OCI-LY7 (cell line): ENCODE measurements around the gene KRT86. TPM values are rescaled to one million over a fixed set of nuclear protein-coding genes. Genes with fewer than 3 reads are reported as not detected.

Experiments
- BruUV-seq: library from RNA; stranded (reverse); fragments of 400-500 nt; replicated peaks from 2 replicates; lab custom pipeline; 2021; lab: Mats Ljungman, UMichigan
- CTCF ChIA-PET: fragments of 300-600 bp; sonication (Branson Sonifier 250); formaldehyde crosslinking; loops from one replicate; lab custom pipeline; 2022; ENCODE audit warnings: antibody characterized with exemption; ENCODE audit not compliant: unreplicated experiment; lab: Charles Lee
- POLR2A ChIA-PET: fragments of 300-600 bp; sonication (Branson Sonifier 250); formaldehyde crosslinking; loops from one replicate; lab custom pipeline; 2022; ENCODE audit warnings: antibody characterized with exemption; lab: Charles Lee
- DNase-seq: peaks from one replicate; pipeline ENCODE4 v3.0.0-alpha.2; 2015; ENCODE audit warnings: low spot score
- H2AFZ ChIP-seq: fragments of 200-600 bp; sonication (generic), shearing (Covaris generic); 2 replicates; pipeline ENCODE4 v1.6.1; 2014; ENCODE audit warnings: mild to moderate bottlenecking, antibody characterized with exemption, low read length, moderate library complexity
- H3K27ac ChIP-seq: fragments of 200-600 bp; sonication (generic); 2 replicates; pipeline ENCODE4 v1.5.1; 2014; ENCODE audit warnings: mixed run types, low read depth, mild to moderate bottlenecking, moderate library complexity, low read length, inconsistent platforms; ENCODE audit not compliant: poor library complexity, severe bottlenecking
- H3K36me3 ChIP-seq: fragments of 200-600 bp; sonication (generic); 2 replicates; pipeline ENCODE4 v1.6.1; 2014; ENCODE audit warnings: mild to moderate bottlenecking, antibody characterized with exemption, low read length, moderate library complexity, mixed read lengths; ENCODE audit not compliant: insufficient read depth
- H3K4me1 ChIP-seq: fragments of 200-600 bp; sonication (generic); 2 replicates; pipeline ENCODE4 v1.5.1; 2014; ENCODE audit warnings: mild to moderate bottlenecking, low read length; ENCODE audit not compliant: insufficient read depth, poor library complexity, severe bottlenecking
- H3K4me2 ChIP-seq: fragments of 200-600 bp; sonication (generic); 2 replicates; pipeline ENCODE4 v1.6.1; 2014; ENCODE audit warnings: mild to moderate bottlenecking, low read length
- H3K4me3 ChIP-seq: fragments of 200-600 bp; sonication (generic); 2 replicates; pipeline ENCODE4 v1.5.1; 2014; ENCODE audit warnings: mild to moderate bottlenecking, low read depth, low read length; ENCODE audit not compliant: poor library complexity, severe bottlenecking
- H3K79me2 ChIP-seq: fragments of 200-600 bp; sonication (generic); 2 replicates; pipeline ENCODE4 v1.6.1; 2016; ENCODE audit warnings: low read depth, mild to moderate bottlenecking, low read length, moderate library complexity, mixed read lengths; ENCODE audit not compliant: insufficient read depth
- H3K9me2 ChIP-seq: fragments of 200-600 bp; sonication (generic); 2 replicates; pipeline ENCODE4 v1.6.1; 2016; ENCODE audit warnings: mild to moderate bottlenecking, low read length, mixed read lengths; ENCODE audit not compliant: insufficient read depth
- H3K9me3 ChIP-seq: fragments of 200-600 bp; sonication (generic); 2 replicates; pipeline ENCODE4 v1.6.1; 2014; ENCODE audit warnings: mild to moderate bottlenecking, mixed run types, low read length, mixed read lengths
- H4K20me1 ChIP-seq: fragments of 200-600 bp; sonication (generic); 2 replicates; pipeline ENCODE4 v1.6.1; 2014; ENCODE audit warnings: mild to moderate bottlenecking, antibody characterized with exemption, low read length, moderate library complexity, mixed read lengths; ENCODE audit not compliant: insufficient read depth
- EZH2phosphoT487 ChIP-seq: fragments of 200-600 bp; sonication (generic); IDR thresholded peaks from 2 replicates; pipeline ENCODE4 v1.6.1; 2018; ENCODE audit warnings: low read depth, borderline replicate concordance, mild to moderate bottlenecking, mixed run types, antibody characterized with exemption, low read length, moderate library complexity, mixed read lengths
- intact Hi-C: fragments of 100-400 bp; cut with micrococcal nuclease; formaldehyde crosslinking; loops from one replicate; pipeline ENCODE4 v1.10.0; 2022; ENCODE audit not compliant: unreplicated experiment
- total RNA-seq, 2 experiments: library from RNA; depleted of rRNA in 1 of 2; stranded (reverse); fragments of >200 nt in 1 of 2; shearing (Covaris generic) in 1 of 2; gene quantifications; 2 replicates each; pipeline ENCODE4 v1.2.3, GENCODE V29; 2014 to 2022
- TF ChIP-seq, protein P1 (sequence below): fragments of 200-600 bp; sonication (generic); conservative IDR thresholded peaks from 2 replicates; pipeline ENCODE4 v1.5.1; 2014; ENCODE audit warnings: mild to moderate bottlenecking, antibody characterized with exemption, low read length, moderate library complexity, mixed read lengths

KRT86 gene
- total RNA-seq, 2 experiments from 2014 or later, result not detected

- Histone ChIP-seq H3K9me2 (no peaks in the 10 kb centered on the region), H3K4me3 (no peak overlapping the region), H3K27ac (no peak overlapping the region), H3K36me3 (no peaks in the 10 kb centered on the region), H4K20me1 (no peaks in the 10 kb centered on the region; the same call in 1 of the 2 replicates), H3K4me2 (no peak overlapping the region), H3K79me2 (no peaks in the 10 kb centered on the region), H2AFZ (no peak overlapping the region), H3K9me3 (no peaks in the 10 kb centered on the region), H3K4me1 (no peaks in the 10 kb centered on the region)
- ChIA-PET POLR2A (interaction anchor here (0.6 kb wide), 1 partner anchor 70 kb away, joined by 3 read pairs; no protein-coding TSS in a partner anchor), CTCF (no interaction called here)
- DNase-seq, result no peak
- TF ChIP-seq EZH2phosphoT487, result no peak
- TF ChIP-seq, protein P1, sequence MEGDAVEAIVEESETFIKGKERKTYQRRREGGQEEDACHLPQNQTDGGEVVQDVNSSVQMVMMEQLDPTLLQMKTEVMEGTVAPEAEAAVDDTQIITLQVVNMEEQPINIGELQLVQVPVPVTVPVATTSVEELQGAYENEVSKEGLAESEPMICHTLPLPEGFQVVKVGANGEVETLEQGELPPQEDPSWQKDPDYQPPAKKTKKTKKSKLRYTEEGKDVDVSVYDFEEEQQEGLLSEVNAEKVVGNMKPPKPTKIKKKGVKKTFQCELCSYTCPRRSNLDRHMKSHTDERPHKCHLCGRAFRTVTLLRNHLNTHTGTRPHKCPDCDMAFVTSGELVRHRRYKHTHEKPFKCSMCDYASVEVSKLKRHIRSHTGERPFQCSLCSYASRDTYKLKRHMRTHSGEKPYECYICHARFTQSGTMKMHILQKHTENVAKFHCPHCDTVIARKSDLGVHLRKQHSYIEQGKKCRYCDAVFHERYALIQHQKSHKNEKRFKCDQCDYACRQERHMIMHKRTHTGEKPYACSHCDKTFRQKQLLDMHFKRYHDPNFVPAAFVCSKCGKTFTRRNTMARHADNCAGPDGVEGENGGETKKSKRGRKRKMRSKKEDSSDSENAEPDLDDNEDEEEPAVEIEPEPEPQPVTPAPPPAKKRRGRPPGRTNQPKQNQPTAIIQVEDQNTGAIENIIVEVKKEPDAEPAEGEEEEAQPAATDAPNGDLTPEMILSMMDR, result no peak
- no TSS peak for BruUV-seq
- intact Hi-C loops, result no loop called here
Observed at GRCh38 chr12:52248541-52249461, 25.6 kb upstream of the KRT86 start.

- Histone ChIP-seq H3K4me1 (no peaks in the 10 kb centered on the region), H3K36me3 (no peaks in the 10 kb centered on the region), H3K9me2 (no peaks in the 10 kb centered on the region), H3K79me2 (no peaks in the 10 kb centered on the region), H3K27ac (no peak overlapping the region), H3K4me3 (no peak overlapping the region), H4K20me1 (no peaks in the 10 kb centered on the region; the same call in 1 of the 2 replicates), H3K9me3 (no peaks in the 10 kb centered on the region), H3K4me2 (no peak overlapping the region), H2AFZ (no peak overlapping the region)
- DNase-seq, result no peak
- intact Hi-C loops, result no loop called here
- ChIA-PET POLR2A (no interaction called here), CTCF (no interaction called here)
- BruUV-seq, result no TSS peak
- TF ChIP-seq EZH2phosphoT487, result no peak
Observed at GRCh38 chr12:52249511-52250047, 24.9 kb upstream of the KRT86 start.

GRCh38 chr12:52250048-52250990 is 24.1 kb upstream of the KRT86 start:
- H3K9me3 ChIP-seq, result no peaks in the 10 kb centered on the region
- no peaks in the 10 kb centered on the region for H3K79me2 ChIP-seq
- DNase-seq, result no peak
- no peak for TF ChIP-seq EZH2phosphoT487
- TF ChIP-seq, protein P1, result no peak
- CTCF ChIA-PET, result no interaction called here
- H2AFZ ChIP-seq, result no peak overlapping the region
- no peaks in the 10 kb centered on the region for H3K4me1 ChIP-seq
- no peaks in the 10 kb centered on the region for H3K9me2 ChIP-seq
- BruUV-seq, result no TSS peak
- H3K4me3 ChIP-seq, result no peak overlapping the region
- H4K20me1 ChIP-seq, result no peaks in the 10 kb centered on the region; the same call in 1 of the 2 replicates
- H3K4me2 ChIP-seq, result no peak overlapping the region
- POLR2A ChIA-PET, result no interaction called here
- H3K27ac ChIP-seq, result no peak overlapping the region
- no peaks in the 10 kb centered on the region for H3K36me3 ChIP-seq
- intact Hi-C loops, result no loop called here
